Hematopoietic multipotent progenitor cell (in vitro differentiated cells): ENCODE results near the gene NEURL1B. TPM values are rescaled to one million over a fixed set of nuclear protein-coding genes. Genes with fewer than 3 reads are reported as not detected.
"Not testable (repeated sequence)": the region's sequence is repeated elsewhere in the genome, so short reads cannot be mapped to it uniquely, and the experiment has no call there.

ENCODE experiments used
- DNase-seq, 3 donors: peaks; one replicate each; pipeline ENCODE4 v3.0.0-alpha.2; 2011 to 2015; ENCODE audit warnings: low read depth in 2 of 3, low spot score in 2 of 3
- total RNA-seq: library from RNA; depleted of rRNA; stranded (reverse); fragments of >200 nt; gene quantifications from one replicate; pipeline ENCODE4 v1.2.3, GENCODE V29; 2012

The NEURL1B gene
- total RNA-seq, 1 donor, result 18.3 TPM

DNA sequence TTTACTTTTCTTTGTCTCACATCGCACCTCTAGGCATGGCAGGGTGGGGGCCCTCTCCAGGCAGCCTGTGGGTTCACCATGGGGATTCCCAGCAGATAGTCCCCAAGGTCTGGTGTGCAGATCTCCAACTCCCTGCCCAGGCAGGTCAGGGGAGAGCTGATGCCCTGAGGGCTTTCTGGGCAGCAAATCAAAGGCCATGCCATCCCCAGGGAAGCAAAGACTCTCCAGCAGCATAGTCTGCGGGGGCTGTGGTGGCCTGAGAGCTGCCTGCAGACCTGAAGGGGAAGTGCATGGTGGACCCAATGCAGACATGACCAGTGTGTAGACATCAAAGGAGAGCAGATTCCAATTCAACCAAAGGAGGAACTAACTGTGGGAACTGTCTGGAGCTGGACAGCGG, 7.7 kb downstream of the NEURL1B start:
- no peak for DNase-seq

DNA sequence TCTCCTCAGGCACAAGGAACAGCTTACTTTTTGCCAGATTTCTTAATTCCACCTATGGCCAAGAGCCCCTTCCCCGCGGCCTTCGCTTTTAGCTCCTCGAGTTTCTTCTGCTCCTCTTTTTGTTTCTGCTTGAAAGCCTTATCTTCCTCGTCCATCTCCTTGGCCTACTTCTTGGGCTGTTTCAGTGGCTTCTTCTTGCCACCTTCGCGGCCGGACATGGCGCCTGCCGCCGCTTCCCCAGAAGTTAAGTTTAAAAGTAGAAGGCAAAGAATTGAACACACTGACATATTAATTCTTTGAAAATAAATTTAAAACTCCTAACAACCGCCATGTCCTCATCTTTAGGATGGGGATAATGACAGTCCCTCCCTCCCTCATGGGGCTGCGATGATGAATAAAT, 15.4 kb downstream of the NEURL1B start:
- not testable (repeated sequence) for DNase-seq

DNA sequence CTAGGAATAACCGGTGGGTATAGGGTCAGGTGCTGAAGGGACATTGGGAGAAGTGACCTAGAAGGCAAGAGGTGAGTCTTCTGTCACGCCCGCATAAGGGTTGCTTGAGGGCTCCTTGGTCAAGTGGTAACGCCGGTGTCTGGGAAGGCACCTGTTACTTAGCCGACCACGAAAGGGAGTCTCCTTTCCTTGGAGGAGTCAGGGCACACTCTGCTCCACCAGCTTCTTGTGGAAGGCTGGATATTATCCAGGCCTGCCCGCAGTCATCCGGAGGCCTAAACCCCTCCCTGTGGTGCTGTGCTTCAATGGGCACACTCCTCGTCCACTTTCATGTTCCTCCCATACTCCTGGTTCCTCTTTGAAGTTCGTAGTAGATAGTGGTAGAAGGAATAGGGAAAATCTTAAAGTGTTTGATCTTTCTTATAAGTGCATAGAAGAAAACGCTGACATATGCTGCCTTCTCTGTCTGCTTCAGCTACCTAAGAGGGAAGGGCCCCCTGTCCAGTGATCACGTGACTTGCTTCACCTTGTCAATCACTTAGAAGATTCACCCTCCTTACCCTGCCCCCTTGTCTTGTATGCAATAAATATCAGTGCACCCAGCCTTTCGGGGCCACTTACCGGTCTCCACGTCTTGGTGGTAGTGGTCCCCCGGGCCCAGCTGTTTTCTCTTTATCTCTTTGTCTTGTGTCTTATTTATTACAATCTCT, 16.6 kb downstream of the NEURL1B start:
- DNase-seq, result not testable (repeated sequence)

DNA sequence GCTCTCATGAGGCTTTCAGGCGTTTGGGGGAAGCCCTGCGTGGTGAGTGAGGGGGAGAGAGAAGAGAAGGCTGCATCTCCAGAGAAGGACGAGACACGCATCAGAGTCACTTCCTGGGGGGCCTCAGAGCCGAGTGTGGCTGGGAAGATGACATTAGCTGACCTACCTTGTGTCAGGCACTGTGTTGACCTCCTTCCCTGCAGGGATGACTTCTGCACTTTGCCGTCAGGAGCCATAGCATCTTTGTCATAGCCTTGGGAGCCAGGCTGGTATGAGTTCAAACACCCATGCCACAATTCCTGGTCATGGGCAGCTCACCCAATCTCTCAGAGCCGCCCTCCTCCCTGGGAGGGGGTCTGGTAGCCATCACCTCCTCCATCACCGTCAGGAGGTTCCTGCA, 17.3 kb downstream of the NEURL1B start:
- no peak for DNase-seq

DNA sequence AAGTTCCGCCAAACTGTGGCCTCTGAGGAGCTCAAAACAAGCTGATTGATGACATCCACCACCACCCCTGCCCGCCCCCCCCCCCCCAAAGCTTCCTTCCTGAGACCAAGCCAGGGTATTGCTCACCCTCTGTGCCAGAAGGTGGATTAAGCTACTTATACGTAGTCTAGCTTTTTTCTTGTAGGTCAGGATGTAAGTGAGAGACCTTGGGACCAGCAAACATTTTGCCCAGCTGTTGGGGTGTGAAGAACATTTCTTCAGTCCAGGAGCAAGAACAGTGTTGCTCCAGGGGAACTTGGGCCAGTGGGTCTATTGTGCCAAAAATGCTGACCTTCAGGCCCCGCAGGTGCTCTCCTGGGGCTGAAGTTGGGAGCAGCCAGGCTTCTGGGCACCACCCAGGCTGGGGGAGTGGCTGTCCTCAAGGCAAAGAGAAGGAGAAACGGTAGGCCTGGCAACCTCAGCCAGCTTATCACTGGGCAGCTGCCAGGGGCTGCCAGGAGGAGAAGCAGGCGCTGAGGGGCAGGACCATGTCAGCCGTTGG, 18.0 kb downstream of the NEURL1B start:
- DNase-seq, result peak in 2 of 3 donors; percentile 82 to 87

DNA sequence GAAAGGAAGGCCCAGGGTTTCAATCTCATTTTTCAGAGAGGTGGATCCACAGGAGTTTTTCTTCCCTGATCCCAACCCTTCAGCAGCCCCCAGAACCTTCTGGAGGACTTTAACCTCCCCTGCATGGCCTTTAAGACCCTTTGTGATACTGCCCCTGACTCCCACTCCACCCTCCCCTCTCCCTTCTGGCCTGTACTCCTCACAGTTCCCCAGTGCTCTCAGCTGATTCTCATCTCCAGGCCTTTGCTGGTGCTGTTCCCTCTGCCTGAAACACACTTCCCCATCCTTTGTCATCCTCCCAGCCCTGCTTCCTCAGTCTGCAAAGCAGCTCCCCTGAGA, 18.5 kb downstream of the NEURL1B start:
- no peak for DNase-seq

DNA sequence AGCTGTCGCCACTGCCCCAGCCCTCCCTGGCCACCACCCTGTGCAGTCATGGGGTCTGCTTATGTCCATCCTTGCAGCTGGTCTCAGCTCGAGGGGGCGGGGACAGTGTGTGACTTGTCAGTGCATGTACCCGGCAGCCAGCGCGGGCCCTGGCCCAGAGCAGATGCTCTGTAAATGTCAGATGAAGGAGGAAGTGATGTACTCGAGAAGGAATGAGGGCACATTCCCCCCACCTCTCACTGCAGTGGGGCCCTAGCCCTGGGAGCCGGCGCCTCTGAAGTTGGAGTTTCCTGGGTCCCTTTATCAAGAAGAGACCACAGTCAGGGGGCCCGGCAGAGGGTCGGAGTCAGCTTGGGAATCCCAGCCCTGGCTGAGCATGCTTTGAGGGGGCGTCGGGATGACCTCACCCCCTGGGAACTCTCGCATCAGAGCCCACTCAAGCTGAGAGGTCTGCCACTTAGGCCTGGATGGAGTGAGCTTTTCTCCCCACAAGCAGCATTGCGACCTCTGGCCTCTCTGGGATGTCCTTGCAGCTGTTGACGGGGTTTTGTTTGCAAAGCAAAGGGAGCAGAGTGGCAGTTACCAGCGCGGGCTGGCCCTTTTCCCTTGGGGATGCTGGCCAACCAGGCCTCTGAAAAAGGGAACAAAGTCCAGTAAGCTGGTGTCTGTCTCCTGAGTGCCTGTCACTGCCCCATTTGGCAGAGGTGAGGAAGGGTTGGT, 19.0 kb downstream of the NEURL1B start:
- DNase-seq, result peak in 2 of 3 donors; percentile 44 to 58

DNA sequence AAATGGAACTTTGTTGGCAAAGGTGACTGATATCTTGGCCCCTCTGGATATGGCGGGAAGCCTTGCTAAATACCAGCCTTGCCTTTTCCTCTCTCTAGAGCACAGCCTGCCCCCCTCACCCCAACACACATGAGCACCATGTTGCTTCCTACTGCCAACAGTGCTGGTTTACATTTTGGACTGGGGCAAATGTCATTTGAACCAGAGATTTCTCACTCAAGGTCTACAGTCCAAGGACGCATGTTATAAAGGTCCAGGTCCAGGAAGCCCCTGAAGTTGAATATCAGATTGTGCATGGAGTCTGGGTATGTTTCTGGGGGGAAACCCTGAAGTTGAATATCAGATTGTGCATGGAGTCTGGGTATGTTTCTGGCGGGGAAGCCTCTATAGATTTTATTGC, 19.9 kb downstream of the NEURL1B start:
- DNase-seq, result no peak

DNA sequence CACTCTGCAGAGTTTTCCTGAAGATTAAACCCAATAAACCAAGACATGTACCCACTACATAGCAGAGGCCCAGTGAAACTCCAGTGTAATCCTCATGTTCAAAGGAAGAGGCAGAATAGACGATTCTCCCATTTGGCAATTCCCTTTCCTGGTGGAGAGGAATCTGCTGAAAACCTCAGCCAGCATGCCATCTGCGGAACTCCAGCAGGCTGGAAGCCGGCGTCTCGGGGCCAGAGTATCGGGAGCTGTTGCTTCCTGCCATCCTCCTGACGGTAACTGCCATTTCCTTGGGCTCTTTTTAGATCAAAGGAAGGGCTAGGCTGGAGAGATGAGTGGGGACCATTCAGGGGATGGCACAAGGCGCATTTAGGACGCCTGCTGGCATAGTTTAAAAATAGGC, 20.5 kb downstream of the NEURL1B start:
- no peak for DNase-seq

DNA sequence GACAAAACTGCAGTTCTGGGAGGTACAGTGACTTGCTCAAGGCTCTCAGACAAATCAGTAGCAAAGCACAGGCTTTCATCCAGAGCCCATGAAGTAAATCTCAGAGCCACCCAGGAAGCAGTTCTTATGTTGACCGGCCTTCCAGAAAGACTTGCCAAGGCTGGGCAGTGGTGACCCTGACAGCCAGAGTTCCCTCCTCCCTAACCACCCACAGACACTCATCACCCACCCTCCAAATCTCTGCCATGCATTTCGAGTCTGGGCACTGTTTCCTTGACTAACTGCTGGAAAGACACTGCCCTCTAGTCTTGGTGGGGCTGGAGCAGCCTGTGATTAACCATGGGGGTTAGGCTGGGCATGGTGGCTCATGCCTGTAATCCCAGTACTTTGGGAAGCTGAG, 21.5 kb downstream of the NEURL1B start:
- DNase-seq, result no peak

DNA sequence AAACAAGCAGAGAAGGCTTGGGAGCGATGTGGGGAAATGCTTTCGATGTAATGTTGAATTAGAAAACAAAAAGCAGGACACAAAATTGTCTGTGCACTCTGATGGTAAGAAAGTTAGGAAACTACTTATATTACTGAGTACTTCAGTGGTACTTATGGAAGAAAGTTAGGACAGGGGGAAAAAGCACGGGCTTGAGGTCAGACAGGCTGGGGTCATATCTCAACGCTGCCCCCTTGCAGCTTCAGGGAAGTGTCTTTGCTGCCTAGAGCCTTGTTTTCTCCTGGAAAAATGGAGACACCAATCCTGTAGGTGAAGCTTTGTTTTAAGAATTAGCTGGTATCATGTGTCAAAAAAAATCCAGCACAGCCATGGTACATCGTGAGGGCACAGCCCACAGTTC, 23.0 kb downstream of the NEURL1B start:
- no peak for DNase-seq

DNA sequence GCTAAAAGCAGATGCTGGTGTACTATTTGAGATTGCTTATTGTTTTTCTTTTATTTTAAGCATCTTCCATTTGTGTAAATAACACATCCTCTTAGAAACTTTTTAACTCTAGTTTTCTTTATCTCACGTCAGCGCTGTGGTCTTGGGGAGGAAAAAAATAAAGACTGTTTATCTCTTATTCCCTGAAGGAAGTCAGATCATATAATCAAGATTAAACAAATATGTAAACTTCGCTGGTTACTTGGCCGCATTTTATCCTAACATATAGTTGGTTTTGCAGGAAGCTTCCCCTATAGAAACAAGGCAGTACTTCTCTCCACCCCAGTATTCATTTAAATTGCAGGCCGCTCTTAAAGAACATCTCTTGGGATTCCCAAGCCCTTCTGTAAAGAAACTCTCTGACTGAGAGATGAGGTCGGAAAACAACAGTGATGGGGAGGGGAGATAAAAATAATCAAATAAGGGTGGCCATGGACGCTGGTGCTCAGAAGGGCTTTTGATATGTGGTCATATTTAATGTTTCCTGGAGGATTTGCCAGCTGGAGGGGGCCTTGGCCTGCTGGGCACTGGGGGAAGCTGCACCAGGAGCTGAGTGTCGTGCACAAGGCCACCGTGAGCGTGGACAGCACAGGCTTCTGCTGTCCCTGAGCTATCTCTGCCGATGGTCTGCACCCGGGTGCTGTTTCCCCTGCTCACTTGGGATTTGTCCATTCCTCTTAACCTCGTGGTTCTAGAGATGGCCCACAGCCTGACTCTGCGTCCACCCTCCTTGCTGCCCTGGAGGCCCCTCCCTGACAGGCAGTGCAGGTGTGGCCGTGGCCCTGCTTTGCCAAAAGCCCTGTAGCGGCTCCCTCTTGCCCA, 23.8 kb downstream of the NEURL1B start:
- DNase-seq, result no peak

DNA sequence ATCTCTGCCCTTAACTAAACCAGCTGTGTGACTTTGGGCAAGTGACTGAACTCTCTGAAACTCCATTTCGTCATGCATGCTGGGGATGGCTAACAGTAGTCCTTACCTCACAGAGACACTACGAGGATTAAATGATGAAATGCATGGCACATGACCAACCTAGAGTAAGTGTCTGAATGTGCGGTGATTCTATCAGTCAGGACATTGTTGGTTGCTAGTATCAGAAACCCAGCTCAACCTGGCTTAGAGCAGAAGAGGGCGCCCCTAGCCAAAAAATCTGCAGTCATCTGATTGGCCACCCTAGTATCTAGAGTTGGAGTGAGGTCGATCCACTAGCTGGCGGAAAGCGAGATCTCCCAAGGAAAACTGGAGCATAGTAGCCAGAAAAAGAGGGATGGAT, 25.2 kb downstream of the NEURL1B start:
- no peak for DNase-seq

DNA sequence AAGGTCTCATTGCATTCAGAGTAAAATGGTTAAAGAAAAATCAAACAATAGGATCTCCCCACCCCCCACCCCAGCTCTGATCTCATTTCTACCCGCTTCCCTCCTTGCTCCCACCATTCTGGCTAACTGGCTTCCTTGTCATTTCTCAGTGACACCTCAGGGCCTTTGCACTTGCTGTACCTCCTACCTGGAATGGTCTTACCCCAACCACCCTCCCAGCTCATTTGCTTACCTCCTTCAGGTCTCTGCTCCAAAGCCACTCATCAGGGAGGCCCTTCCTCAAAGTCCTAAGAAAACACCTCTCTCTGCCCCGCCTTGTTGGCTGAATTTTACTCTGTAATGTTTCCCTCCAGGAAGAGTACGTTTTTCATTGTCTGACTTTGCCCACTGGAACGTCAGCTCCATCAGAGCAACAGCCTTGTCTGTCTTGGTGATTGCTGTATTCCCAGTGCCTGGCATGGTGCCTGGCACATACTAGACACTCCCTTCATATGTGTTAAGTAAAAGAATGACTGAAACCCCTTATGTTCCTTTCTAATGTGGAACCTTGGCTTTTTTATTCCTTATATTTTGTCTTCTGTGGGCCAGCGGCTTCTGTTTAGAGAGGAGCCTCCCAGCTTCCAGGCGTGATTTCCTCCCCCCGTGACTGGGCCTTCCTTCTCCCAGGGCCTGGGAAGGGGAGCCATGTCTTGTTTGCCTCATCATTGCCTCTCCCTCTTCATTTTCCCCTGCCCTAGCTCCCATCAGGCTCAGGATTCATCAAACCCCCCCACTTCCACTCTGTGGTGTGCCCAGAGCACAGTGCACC, 26.9 kb downstream of the NEURL1B start:
- no peak for DNase-seq

DNA sequence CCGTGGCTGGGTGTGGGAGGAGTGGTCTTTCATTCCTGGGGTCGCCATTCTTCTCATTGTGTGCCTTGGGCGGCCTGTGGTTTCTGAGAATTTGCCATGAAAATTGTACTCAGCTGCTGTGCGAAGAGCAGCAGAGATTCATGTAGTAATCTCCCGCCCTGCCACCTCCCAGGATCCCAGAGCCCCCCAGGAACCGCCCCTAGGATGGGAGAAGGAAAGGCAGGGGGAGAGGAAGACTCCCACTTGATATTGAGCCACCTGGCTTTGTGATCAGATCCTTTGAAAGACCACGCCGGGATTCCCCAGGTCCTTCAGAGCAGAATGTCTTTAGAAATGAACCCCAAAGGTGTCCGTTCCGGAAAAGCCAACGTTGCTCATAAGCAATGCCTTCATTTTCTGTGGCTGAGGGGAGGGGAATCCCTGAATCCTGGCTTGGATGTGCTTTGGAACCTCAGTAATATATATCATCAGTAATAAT, 27.6 kb downstream of the NEURL1B start:
- DNase-seq, result no peak

DNA sequence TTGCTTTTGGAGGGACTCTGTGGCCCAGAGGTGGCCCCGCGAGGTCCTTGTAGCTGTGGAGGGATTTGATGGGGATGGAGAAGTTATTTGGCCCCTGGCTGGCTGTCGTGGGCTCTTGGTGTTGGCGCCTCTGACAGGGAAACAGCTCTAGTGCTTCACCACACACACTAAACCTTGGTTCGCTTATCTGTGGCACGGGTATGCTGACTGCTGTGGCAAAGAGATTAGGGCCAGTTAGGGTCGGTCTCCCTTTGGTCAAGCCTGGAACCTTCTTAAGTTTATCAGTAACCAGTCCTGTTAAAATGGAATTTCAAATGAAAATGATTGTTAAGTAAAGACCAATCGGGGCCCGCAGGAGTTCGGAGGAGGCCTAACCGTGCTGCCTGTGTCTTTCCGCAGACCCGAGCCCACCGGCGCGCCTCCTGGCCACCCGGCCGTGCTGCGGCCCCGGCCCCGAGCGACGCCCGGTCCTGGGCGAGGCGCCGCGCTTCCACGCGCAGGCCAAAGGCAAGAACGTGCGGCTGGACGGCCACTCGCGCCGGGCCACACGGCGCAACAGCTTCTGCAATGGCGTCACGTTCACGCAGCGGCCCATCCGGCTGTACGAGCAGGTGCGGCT, 28.4 kb downstream of the NEURL1B start:
- no peak for DNase-seq

DNA sequence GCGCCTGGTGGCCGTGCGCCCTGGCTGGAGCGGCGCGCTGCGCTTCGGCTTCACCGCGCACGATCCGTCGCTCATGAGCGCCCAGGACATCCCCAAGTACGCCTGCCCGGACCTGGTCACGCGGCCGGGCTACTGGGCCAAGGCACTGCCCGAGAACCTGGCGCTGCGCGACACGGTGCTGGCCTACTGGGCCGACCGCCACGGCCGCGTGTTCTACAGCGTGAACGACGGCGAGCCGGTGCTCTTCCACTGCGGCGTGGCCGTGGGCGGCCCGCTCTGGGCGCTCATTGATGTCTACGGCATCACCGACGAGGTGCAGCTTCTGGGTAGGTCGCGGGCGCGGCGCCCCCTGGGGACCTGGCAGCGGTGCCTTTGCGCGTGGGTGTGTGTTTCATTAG, 28.9 kb downstream of the NEURL1B start:
- DNase-seq, result no peak

DNA sequence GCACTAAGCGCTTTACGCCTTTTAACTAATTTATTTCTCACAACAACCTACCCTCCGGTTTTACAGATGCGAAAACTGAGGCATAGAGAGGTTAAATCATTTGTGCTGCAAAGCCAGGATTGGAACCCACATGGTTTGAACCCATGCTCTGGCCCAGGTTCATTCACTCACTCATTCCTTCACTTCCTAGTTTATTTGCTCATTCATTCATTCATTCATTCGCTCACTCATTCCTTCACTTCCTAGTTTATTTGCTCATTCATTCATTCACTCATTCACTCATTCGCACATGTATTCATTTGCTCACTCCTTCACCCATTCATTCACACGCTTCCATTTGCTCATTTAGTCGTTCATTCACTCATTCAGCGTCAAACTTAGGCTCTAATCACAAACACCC, 29.4 kb downstream of the NEURL1B start:
- DNase-seq, result no peak

DNA sequence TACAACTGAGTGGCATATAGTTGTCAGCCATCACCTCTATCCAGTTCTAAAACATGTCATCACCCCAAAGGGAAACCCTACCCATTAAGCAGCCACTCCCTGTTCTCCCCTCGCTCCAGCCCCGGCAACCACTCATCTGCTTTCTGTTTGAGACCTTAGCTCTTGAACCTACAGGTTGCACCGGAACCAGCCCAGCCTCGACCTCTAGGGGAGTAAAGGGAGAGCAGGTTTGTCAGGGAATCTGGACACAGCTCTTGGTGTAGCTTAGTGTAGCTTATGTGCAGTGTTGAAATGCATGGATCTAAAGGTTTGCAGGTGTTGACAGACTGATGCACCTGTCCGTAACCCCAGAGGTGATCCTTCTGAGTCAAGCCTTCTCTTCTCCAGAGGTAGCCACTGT, 30.0 kb downstream of the NEURL1B start:
- no peak for DNase-seq

DNA sequence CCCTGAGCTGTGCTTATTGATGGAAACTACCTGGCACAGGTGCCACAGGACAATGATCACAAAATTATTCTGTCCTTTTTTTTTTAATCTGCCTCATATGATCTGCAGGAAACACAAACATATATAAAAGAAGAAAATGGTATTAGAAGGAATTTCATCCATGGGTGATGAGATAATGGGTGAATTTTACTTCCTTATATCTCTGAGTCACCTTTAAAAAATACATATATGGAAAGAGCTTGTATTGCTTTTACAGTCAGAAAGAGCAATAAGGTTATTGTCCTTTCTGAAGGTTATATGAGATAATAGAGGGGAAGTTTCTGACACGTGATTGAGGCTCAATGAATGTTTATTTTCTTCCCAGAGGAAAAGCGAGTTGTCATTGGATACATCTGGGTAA, 31.6 kb downstream of the NEURL1B start:
- no peak for DNase-seq
